Thyroid gland (tissue), 4 donors: ENCODE data around the gene ZNF511. TPM values are rescaled to one million over a fixed set of nuclear protein-coding genes. Genes with fewer than 3 reads are reported as not detected.

ENCODE experiments used
- DNase-seq, 2 donors: peaks; one replicate each; pipeline ENCODE4 v3.0.0-alpha.2; 2019
- H3K27ac ChIP-seq, 3 donors: fragments of 200-600 bp; sonication (generic); 1 replicate in 2 of 3; 2 replicates in 1 of 3; pipeline ENCODE4 v1.5.1; 2016 to 2019; ENCODE audit warnings: mild to moderate bottlenecking in 1 of 3, moderate library complexity in 1 of 3
- H3K27me3 ChIP-seq: fragments of 200-600 bp; sonication (generic); one replicate; pipeline ENCODE4 v1.5.1; 2019
- H3K36me3 ChIP-seq, 2 donors: fragments of 200-600 bp; sonication (generic); one replicate each; pipeline ENCODE4 v1.5.1; 2016 to 2019
- H3K4me1 ChIP-seq, 2 donors: fragments of 200-600 bp; sonication (generic); one replicate each; pipeline ENCODE4 v1.5.1; 2017 to 2019
- H3K4me3 ChIP-seq, 3 donors: fragments of 200-600 bp; sonication (generic); replicated peaks in 1 of 3; 1 replicate in 2 of 3; 2 replicates in 1 of 3; pipeline ENCODE4 v1.5.1; 2016; ENCODE audit warnings: mild to moderate bottlenecking in 1 of 3
- H3K9me3 ChIP-seq: fragments of 200-600 bp; sonication (generic); one replicate; pipeline ENCODE4 v1.5.1; 2017
- CTCF ChIP-seq, 6 experiments: fragments of 200-600 bp in 3 of 6; fragments of 450-650 bp in 3 of 6; sonication (generic) in 3 of 6; IDR thresholded peaks; one replicate each; pipeline ENCODE4 v1.5.1; 2016 to 2019; ENCODE audit warnings: antibody characterized with exemption in 6 of 6, mild to moderate bottlenecking in 2 of 6, inconsistent platforms in 1 of 6, moderate library complexity in 1 of 6
- POLR2A ChIP-seq, 2 donors: fragments of 450-650 bp; IDR thresholded peaks; one replicate each; pipeline ENCODE4 v1.6.1; 2017; ENCODE audit warnings: antibody characterized with exemption in 2 of 2, mild to moderate bottlenecking in 2 of 2, moderate library complexity in 1 of 2
- WGBS, 2 donors: methylation state at CpG; one replicate each; pipeline ENCODE4 v1.1.5; 2017; 5-methylcytosine and 5-hydroxymethylcytosine counted together
- intact Hi-C: fragments of 100-400 bp; cut with DNase I; formaldehyde crosslinking; loops from one replicate; pipeline ENCODE4 v1.15.1; 2023
- total RNA-seq, 4 donors: library from RNA; depleted of rRNA; stranded (reverse); fragments of >200 nt; gene quantifications; one replicate each; pipeline ENCODE4 v1.2.3, GENCODE V29; 2016

ZNF511 gene
- total RNA-seq, 4 donors from 2014 or later, result 22.0 to 53.6 (median 26.2) TPM

GRCh38 chr10:133295426-133296320 lies 13.0 kb upstream of the ZNF511 start:
- intact Hi-C loops, result no loop called here
- H3K27ac ChIP-seq, result no peak overlapping the region
- H3K27me3 ChIP-seq, result no peaks in the 10 kb centered on the region
- TF ChIP-seq POLR2A (IDR thresholded peaks at IDR 0.05) (no peak), CTCF (IDR thresholded peaks at IDR 0.05) (no peak)
- WGBS, 2 donors, result 95 to 96% methylated on average over 41 to 42 of the region's 42 CpGs
- H3K9me3 ChIP-seq, result no peaks in the 10 kb centered on the region
- H3K4me3 ChIP-seq, result no peak overlapping the region
- no peak for DNase-seq
- peaks cover 80 to 82% of the 10 kb centered on the region in 2 donors for H3K36me3 ChIP-seq
- no peaks in the 10 kb centered on the region for H3K4me1 ChIP-seq

GRCh38 chr10:133297504-133297903 lies 11.2 kb upstream of the ZNF511 start:
- no peaks in the 10 kb centered on the region for H3K4me1 ChIP-seq
- TF ChIP-seq CTCF (IDR thresholded peaks at IDR 0.05) (no peak), POLR2A (IDR thresholded peaks at IDR 0.05) (no peak)
- 93 to 96% methylated on average over 10 of the region's 10 CpGs for WGBS, 2 donors
- no peak overlapping the region for H3K27ac ChIP-seq
- H3K4me3 ChIP-seq, result no peak overlapping the region
- no peak for DNase-seq
- H3K27me3 ChIP-seq, result no peaks in the 10 kb centered on the region
- peaks cover 75 to 83% of the 10 kb centered on the region in 2 donors for H3K36me3 ChIP-seq
- H3K9me3 ChIP-seq, result no peaks in the 10 kb centered on the region
- intact Hi-C loops, result no loop called here

- H3K4me1 ChIP-seq, result no peaks in the 10 kb centered on the region
- H3K9me3 ChIP-seq, result no peaks in the 10 kb centered on the region
- no peaks in the 10 kb centered on the region for H3K27me3 ChIP-seq
- intact Hi-C loops, result no loop called here
- peaks cover 67 to 74% of the 10 kb centered on the region in 2 donors for H3K36me3 ChIP-seq
- 93 to 95% methylated on average over 9 to 13 of the region's 14 CpGs for WGBS, 2 donors
- H3K4me3 ChIP-seq, result no peak overlapping the region
- TF ChIP-seq CTCF (IDR thresholded peaks at IDR 0.05), result no peak
- no peak for TF ChIP-seq POLR2A (IDR thresholded peaks at IDR 0.05)
- H3K27ac ChIP-seq, result no peak overlapping the region
- no peak for DNase-seq
These were observed 10.2 kb upstream of the ZNF511 start for GRCh38 chr10:133298466-133298865.

GRCh38 chr10:133299224-133299623 lies 9.5 kb upstream of the ZNF511 start:
- no peak for DNase-seq
- H3K4me1 ChIP-seq, result no peaks in the 10 kb centered on the region
- TF ChIP-seq POLR2A (IDR thresholded peaks at IDR 0.05) (no peak), CTCF (IDR thresholded peaks at IDR 0.05) (no peak)
- H3K27me3 ChIP-seq, result no peaks in the 10 kb centered on the region
- intact Hi-C loops, result no loop called here
- H3K27ac ChIP-seq, result no peak overlapping the region
- H3K36me3 ChIP-seq, result peaks cover 60 to 67% of the 10 kb centered on the region in 2 donors
- WGBS, 2 donors, result 85 to 93% methylated on average over 4 to 10 of the region's 10 CpGs
- no peaks in the 10 kb centered on the region for H3K9me3 ChIP-seq
- no peak overlapping the region for H3K4me3 ChIP-seq

GRCh38 chr10:133299738-133300137 lies 9.0 kb upstream of the ZNF511 start:
- Histone ChIP-seq H3K27me3 (no peaks in the 10 kb centered on the region), H3K4me3 (no peak overlapping the region), H3K4me1 (no peaks in the 10 kb centered on the region), H3K9me3 (no peaks in the 10 kb centered on the region), H3K27ac (no peak overlapping the region), H3K36me3 (peaks cover 56 to 62% of the 10 kb centered on the region in 2 donors)
- TF ChIP-seq CTCF (IDR thresholded peaks at IDR 0.05) (no peak), POLR2A (IDR thresholded peaks at IDR 0.05) (no peak)
- intact Hi-C loops, result no loop called here
- WGBS, 2 donors, result 94 to 97% methylated on average over 14 of the region's 14 CpGs
- no peak for DNase-seq
